Measurements from ENCODE around the gene ZSCAN23.
"Not testable (repeated sequence)": the region's sequence is repeated elsewhere in the genome, so short reads cannot be mapped to it uniquely, and the experiment has no call there.

ZSCAN23 gene

DNA sequence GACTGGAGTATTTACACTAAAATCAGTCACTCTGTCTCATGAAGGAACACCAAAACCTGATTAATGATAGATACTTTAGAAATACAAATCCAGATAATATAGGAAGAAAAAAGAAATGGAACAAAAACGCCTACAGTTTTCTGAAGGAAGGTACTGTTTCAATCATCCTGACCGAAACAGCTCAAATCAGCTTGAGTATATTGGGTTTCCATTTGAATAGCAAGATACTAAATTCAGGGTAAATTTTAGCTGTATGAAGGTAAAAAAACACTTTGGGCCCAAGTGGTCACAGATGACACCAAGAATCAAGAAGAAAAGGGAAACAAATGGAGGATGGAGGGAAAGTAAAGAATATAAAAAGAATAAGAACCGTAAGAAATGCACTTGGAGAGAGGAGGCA lies 6.9 kb downstream of the ZSCAN23 start:
- DNase-seq (ENCODE audit: low spot score) = no peak

DNA sequence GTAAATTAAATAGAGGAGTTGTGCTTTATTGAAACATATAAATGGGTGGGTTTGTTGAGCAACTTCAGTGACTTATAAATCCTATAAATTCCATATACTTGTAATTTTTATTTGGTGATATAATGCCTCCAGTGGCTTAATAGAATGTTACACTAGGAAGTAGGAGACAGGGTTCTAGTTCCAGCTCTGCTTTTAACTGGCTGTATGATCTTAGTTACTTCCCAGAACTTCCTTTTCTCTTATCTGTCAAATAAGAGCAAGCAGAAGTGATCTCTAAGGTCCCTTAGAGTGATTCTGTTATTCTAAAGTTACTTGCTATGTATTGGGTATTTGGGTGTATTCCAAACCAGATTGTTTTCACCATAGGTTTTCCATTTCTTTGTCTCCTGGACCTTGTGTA lies 10.2 kb downstream of the ZSCAN23 start:
- no peak for DNase-seq (ENCODE audit: low spot score)

DNA sequence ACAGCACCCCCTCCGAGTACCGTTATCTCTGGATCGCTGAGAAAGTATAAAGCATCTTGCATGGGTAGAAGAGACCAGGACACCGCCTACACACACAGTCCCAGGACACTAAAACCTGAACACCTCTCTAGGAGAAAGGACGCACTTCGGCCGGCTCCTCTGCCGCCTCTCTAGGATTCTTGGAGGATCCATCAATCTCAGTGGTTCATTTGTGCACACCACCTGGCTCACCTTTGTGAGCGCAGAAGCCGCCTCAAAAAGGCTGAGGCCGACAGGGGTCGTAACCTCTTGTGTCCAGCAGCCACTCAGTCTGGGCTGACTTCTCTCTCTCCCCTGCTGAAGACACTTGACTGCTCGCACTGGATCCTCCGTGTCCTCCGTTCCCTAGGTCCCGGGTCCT lies 13.5 kb downstream of the ZSCAN23 start:
- no peak for DNase-seq (ENCODE audit: low spot score)

DNA sequence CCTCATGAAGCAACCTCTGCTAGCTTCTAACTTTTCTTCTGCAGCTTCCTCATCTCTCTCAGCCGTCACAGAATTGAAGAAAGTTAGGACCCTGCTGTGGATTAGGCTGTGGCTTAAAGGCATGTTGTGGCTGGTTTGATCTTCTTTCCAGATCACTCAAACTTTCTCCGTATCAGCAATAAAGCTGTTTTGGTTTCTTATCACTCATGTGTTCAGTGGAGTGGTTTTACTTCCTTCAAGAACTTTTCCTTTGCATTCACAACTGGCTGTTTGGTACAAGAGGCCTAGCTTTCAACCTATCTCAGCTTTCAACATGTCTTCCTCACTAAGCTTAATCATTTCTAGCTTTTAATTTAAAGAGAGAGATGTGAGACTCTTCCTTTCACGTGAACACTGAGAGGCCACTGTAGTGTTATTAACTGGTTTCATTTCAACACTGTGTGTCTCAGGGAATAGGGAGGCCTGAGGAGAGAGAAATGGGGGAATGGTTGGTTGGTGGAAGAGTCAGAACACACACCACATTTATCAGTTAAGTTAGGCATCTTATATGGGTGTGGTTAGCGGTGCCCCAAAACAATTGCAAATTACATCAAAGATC lies 17.2 kb downstream of the ZSCAN23 start:
- DNase-seq (ENCODE audit: low spot score) = no peak

DNA sequence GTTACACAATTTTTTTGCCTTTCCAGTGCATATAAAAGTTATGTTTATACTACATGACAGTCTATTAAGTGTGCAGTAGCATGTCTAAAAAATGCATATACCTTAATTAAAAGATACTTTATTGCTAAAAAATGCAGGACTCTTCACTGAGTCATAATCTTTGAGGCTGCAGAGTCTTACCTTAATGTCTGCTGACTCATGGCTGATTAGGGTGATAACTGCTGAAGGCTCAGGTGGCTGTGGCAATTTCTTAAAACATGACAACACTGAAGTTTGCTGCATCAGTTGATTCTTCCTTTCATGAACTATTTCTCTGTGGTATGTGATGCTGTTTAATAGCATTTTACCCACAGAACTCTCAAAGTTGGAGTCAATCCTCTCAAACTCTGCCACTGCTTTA lies 19.1 kb downstream of the ZSCAN23 start:
- no peak for DNase-seq (ENCODE audit: low spot score)

DNA sequence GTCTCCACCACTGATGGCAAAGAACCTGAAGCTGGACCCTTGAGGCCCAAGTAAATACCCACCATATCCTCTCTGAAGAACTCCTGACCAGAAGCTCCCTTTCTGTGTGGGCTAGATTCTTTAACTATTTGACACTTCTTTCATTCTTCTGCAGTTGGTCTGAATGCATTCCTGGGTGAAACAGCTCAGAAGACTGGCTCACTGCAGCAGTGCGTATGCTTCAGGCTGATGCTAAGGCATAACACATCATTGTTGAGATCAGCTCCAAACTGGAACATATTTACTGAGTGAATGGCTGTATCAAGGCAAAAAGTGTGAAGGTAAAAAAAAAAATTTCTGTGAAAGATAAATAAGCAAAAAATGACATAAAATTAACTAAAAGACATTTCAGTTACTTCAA lies 19.7 kb downstream of the ZSCAN23 start:
- no peak for DNase-seq (ENCODE audit: low spot score)

DNA sequence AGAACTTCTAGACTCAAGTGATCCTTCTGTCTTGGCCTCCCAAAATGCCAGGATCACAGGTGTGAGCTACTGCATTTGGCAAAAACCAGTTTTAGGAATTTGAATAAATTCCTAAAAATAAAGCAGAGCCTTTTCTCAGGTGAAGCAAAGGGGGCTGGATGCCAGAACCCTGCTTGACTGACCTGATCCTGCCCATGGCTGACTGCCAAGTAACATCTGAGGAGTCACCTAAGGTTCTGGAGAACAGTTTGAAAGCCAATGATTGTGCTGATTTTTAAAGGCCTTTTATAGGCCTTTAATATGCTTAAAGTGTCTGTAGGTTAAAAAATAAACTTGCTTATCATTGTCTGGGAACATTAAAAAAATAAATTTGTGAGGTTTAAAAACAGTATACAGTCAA lies 29.6 kb downstream of the ZSCAN23 start:
- no peak for DNase-seq (ENCODE audit: low spot score)

DNA sequence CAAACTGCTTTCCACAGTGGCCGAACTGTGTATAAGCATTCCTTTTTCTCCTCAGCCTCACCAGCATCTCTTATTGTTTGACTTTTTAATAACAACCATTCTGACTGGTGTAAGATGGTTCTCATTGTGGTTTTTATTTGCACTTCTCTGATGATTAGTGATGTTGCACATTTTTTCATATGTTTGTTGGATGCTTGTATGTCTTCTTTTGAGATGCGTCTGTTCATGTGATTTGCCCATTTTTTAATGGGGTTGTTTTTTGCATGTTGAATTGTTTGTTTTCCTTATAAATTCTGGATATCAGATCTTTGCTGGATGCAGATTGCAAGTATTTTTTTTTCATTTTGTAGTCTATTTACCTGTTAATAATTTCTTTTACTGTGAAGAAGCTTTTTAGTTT lies 32.5 kb downstream of the ZSCAN23 start:
- DNase-seq (ENCODE audit: low spot score) = no peak

DNA sequence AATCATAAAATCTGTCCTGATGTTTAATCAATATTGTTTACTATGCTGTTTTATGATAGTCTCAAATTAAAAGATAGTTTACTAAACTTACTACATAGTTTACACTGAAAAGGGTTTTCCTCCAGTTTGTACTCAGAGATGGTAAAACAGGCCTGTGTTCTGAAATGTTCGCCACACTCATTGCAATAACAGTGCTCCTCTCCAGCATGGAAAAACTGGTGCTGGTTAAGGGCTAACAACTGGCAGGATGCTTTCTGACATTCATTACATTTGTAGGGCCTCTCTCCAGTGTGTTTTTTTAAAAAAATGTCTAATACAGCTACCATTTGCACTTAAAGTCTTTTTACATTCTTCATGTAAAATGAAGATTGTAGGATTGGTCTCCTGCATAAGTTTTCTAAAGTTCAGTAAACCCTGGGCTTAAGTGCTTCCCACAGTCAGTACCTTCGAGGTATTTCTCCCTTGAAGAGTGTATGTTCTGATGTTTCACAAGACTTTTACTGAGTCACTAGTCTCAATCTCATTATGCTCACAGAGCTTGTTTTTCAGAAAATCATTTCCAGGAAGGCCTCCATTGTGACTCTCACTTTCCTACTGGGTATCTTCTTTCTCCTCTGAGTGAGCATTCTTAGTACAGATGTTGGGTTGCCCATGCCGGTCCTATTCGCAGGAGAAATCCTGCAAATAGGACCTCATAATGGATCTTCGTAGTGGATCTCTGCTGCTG lies 35.1 kb downstream of the ZSCAN23 start:
- no peak for DNase-seq (ENCODE audit: low spot score)

DNA sequence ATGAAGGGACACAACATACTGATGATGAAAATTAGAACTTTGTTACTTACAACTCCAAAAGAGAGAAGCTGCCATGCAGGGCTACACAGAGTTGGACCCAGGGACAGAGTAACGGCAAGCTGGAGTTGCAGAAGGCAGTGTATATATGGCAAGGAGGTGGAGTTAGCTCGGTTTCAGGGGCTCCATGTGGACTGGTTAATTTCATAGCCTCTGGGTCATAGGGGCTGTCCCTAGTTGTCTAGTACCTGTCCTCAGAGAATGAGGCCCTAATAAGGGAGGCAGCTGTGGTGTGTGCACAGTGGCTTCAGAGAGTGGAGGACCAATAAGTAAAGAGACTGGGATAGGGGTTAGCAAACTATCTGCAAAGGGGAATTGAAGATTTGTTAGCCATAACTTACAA lies 35.9 kb downstream of the ZSCAN23 start:
- no peak for DNase-seq (ENCODE audit: low spot score)

DNA sequence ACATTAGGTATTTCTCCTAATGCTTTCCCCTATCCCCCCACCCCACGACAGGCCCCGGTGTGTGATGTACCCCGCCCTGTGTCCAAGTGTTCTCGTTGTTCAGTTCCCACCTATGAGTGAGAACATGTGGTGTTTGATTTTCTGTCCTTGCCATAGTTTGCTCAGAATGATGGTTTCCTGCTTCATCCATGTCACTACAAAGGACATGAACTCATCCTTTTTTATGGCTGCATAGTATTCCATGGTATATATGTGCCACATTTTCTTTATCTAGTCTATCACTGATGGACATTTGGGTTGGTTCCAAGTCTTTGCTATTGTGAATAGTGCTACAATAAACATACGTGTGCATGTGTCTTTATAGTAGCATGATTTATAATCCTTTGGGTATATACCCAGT lies 39.4 kb downstream of the ZSCAN23 start:
- DNase-seq (ENCODE audit: low spot score) = not testable (repeated sequence)

DNA sequence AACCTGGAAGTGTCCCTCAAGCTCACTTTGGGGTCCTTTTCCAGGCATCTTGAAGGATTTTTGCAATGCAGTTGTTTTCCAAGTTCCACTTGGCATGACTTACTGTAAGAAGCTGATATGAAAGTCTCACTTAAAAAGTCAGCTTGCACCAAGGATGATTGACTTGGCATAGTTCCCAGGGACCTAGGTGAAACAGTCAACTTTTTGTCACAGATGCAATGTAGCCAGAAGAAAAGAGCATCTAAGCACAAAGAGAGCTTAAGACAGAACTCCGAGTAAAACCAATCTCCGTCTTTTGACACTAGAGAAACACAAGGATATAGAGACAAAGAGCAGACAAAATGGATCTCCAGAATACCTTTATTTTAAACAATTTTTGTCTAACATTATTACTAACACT lies 41.1 kb downstream of the ZSCAN23 start:
- DNase-seq (ENCODE audit: low spot score) = no peak

DNA sequence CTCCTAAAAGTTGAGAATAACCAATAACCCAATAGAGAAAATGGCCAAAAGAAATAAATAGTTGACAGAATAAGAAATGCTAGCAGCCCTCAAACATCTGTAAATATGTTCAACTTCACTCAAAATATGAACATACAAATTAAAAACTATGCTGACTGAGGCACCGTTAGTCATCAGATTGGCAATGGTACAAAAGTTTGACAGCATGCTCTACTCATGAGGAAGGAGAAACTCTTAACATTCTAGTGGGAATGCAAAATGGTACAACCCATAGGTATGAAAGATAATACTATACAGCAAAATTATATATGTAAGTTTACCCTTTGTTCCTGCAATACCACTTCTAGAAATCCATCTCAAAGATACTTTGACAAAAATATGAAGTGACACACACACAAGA lies 42.1 kb downstream of the ZSCAN23 start:
- no peak for DNase-seq (ENCODE audit: low spot score)

DNA sequence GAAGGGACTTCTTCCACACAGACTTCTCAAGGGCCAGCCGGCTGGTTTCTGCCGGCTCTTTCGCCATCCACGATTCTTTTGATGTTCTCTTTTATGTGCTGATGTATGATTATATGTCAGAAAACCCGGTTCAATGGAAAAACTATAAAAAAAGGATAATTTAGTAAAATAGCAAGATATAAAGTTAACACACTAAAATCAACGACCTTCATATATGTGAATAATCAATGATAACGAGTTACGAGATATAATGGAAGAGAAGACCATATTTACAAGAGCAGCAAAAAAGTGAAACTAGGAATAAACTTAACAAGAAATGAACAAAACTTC lies 43.2 kb downstream of the ZSCAN23 start:
- no peak for DNase-seq (ENCODE audit: low spot score)

DNA sequence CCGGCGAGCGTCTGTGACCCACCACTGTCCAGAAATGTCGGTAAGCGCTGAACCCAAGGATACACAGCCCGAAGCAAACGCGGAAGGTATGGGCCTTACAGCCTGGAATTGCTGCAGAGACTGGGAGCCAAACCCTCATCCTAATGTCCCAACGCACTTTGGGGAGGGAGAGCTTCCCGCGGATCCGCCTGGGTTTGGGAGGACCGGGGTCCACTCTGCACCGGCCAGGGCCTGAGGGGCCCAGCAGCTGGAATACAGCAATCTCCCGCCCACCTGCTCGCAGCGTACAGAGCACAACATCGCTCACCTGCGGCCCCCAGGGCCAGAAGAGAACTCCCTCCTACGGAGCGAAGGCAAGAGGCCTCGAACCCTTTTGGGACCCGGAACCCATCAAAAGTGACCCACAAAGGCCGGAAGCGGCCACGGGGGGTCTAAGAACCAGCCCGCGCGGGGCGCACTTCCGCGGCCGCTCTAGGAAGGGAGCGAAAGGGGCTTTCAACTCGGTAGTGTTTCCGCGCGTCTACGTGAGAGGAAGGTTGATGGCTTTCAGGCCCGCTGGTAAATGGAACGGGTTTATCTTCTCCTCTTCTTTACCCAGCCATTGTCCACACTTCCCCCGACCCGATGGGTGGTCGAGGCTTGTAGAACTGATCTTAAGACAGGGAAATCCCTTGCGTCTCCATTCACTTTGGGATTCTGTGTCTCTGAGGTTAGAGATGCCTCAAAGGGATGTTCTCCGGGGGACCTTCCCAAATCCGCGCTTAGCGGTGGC lies 43.8 kb downstream of the ZSCAN23 start, which contains the start of gene ZSCAN12:
ZSCAN12 (minus strand) TSS at position 398 of the 772 bp plus-strand sequence. CDS start 1,342 bp downstream, outside the sequence.
- peak; percentile 86 for DNase-seq (ENCODE audit: low spot score)

DNA sequence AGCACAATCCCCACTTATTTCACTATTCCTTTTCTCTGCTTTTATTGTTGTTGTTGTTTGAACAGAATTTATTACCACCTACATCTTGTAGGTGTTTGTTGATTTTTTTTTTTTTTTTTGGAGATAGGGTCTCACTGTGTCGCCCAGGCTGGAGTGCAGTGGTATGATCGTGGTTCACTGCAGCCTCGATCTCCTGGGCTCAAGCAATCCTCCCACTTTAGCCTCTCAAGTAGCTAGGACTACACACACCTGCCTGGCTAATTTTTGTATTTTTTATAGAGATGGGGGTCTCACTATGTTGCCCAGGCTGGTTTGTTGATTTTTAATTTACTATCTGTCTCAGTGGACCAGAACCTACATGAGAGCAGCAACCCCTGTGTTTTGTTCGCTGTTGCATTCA lies 47.4 kb downstream of the ZSCAN23 start:
- no peak for DNase-seq (ENCODE audit: low spot score)

DNA sequence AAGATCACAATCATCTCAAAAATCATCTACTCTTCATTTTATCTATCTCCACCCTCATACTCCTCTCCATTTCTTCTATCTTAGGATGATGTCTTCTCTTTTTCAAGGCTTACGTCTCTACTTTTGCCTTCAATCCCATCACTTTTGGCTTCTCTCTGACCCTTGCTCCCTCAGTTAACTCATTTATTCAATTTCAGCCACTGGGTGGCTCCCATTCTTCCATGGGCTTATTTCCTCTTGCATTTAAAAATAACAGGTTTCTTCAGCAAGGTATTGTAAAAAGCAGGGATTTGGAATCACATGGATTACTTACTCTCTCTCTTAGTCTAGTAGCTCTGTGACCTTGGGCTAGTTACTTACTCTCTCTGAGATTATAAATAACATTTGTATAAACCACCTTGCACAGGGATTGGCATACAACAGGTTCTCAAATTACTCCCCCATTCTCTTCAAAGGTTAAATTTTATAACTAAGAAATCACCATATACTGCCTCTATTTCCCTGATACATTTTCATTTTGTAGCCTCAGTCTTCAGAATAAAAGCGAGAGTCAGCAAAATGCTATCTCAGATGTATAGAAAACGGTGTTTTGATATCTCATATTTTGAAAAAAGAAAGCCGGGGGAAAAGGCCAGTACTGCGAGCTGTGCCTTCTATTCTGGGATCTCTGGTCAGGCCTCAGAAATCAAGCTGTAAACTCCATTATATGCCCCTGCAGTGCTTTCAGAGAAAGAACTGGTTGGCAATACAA lies 49.2 kb downstream of the ZSCAN23 start:
- no peak for DNase-seq (ENCODE audit: low spot score)

DNA sequence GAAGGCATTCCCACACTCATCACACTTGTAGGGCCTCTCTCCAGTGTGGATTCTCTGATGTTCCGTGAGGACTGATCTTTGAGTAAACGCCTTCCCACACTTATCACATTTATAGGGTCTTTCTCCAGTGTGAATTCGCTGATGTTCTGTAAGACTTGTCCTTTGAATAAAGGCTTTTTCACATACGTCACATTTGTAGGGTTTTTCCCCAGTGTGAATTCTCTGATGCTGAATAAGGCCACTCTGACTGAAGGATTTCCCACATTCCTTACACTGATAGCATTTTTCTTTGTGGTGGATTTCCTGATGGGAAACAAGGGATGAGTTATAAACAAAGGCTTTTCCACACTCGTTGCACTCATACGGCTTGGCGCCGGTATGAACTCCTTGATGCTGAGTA lies 52.6 kb downstream of the ZSCAN23 start:
- DNase-seq (ENCODE audit: low spot score) = no peak

DNA sequence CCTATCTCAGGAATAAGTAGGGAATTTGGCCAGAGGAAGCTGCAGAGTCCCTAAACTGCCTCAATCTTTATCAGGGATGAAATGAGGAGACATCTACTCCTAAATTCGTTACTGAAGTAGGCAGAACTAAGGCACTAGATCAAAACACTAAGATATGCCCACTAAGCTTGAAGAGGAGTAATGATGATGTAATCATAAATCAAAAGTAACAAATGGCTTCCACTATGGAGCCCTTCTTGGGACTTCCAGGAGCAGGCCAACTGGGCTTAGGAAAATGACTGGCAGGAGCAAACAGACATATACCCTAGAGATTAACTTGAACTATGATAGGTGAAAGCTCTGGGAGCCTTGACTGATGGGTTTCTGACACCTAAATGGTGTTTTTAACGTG lies 59.2 kb downstream of the ZSCAN23 start:
- DNase-seq (ENCODE audit: low spot score) = no peak

DNA sequence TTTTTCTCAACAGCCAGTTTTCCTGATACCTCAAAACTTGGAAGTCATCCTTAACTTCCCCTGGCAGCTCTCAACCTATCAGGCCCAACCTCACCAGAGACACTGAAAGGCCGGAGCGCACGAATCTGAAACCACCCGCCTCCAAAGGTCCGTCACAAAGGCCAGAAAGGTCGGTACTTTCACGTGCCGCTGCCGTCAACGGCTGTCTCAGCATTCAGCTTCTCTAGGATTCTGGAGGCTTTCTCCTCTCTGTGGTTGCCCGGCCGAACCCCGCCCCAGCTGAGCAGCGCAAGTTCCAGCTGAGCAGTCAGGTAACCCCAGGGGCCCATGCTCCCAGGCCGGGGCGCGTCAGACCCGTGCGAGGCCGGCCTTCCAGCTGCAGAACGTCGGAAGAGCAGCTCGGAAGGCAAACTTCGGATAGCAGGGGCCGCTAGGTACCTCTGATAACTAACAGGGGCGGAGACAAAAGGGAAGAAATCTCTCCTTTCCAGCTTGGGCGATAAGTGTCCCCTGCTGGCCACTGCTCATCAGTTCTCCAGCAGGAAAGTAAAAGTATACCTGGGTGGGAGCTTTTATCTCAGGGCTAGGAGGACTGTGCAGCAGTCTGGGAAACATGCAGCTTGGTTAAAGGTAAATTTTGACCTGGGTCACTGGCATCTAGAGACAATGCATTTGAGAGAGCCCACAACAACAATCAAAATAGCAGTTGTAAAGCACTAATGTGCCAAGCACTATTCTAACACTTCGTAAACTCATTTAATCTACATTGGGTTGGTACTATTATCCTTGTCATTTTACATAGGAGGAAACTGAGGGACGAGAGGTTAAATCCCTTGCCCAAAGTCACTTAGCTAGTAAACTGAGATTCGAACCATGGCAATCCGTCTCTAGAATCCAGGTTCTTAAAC lies 59.8 kb downstream of the ZSCAN23 start:
- peak; percentile 76 for DNase-seq (ENCODE audit: low spot score)
